Frontal cortex (tissue), 4 donors: ENCODE measurements around the gene SLC4A8. TPM values are rescaled to one million over a fixed set of nuclear protein-coding genes. Genes with fewer than 3 reads are reported as not detected.

Source experiments
- DNase-seq, 2 donors: peaks; one replicate each; pipeline ENCODE4 v3.0.0; 2012; ENCODE audit warnings: low spot score in 2 of 2
- FAIRE-seq: peaks from 2 replicates; lab custom pipeline; 2012; peaks lifted over from hg19 to GRCh38; lab: Jason Lieb, UNC
- total RNA-seq: library from RNA; depleted of rRNA; stranded (reverse); fragments of >200 nt; gene quantifications from one replicate; pipeline ENCODE4 v1.2.3, GENCODE V29; 2014
- donor health status: control.
- donor health status: control.
- donor health status: control.

SLC4A8 gene
- total RNA-seq, 1 donor from 2014 or later: 25.3 TPM

GRCh38 chr12:51546097-51546496 lies 121.5 kb downstream of the SLC4A8 start:
- FAIRE-seq (no peak), DNase-seq (no peak)

GRCh38 chr12:51547606-51548005 lies 123.0 kb downstream of the SLC4A8 start:
- FAIRE-seq (no peak), DNase-seq (no peak)

DNA sequence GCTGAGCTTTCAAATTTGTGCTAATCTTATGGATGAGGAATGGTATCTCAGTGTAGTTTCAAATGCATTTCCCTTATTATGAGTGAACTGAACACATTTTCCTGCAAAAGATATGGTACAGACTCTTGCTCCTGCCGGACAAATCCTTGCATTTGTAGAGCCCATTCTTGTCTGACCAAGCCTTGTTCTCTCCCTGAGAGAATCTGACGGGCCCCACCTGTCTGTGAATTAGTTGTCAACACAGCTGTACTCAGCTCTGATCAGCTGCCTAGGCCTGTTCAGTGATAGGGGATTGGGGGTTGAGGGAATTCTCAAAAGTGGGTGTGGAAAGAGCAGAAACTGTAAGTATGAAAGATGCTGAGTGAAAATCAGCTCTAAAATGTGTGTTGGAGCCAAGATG lies 123.6 kb downstream of the SLC4A8 start:
- DNase-seq (no peak), FAIRE-seq (no peak)

GRCh38 chr12:51549637-51550036 lies 125.0 kb downstream of the SLC4A8 start:
- FAIRE-seq (no peak), DNase-seq (no peak)

Other genes with a start within 250 kb of the SLC4A8 start
- 9.0 TPM for gene POU6F1, start 206.8 kb upstream of the SLC4A8 start, total RNA-seq
- 34.2 TPM for gene DAZAP2, start 186.0 kb upstream of the SLC4A8 start, total RNA-seq
- gene SMAGP, start 154.4 kb upstream of the SLC4A8 start, total RNA-seq: 0.82 TPM
- gene BIN2, start 100.7 kb upstream of the SLC4A8 start, total RNA-seq: 1.2 TPM
- gene CELA1, start 78.2 kb upstream of the SLC4A8 start, total RNA-seq: not detected
- under 0.01 TPM for gene GALNT6, start 33.4 kb upstream of the SLC4A8 start, total RNA-seq
- 46.1 TPM for gene SCN8A, start 166.4 kb downstream of the SLC4A8 start, total RNA-seq